ENCODE results near the gene LAMP5. TPM values are rescaled to one million over a fixed set of nuclear protein-coding genes. Genes with fewer than 3 reads are reported as not detected.

Gene LAMP5
- total RNA-seq, 1 donor, result not detected

DNA sequence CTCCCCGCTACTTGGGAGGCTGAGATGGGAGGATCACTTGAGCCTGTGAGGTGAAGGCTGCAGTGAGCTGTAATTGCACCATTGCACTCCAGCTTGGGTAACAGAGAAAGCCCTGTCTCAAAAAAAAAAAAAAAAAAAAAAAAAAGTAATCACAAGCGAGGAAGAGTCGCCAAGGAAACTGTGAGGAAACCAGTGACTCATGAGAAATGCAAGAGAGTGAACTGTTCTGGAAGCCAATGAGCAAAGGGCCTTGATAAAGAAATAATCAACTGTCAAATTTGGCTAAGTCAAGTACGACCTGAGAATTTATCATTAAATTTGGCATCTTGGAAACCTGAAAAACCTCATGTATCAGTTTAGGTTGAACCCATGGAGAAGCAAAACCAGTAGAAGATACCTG is 16.1 kb upstream of the LAMP5 start:
- TF ChIP-seq CTCF (IDR thresholded peaks at IDR 0.05; ENCODE audit: insufficient read depth, low read depth, low read length), result no peak
- H3K4me3 ChIP-seq (ENCODE audit: low read depth, low read length), result no peak overlapping the region
- no peak for DNase-seq (ENCODE audit: low read depth)

DNA sequence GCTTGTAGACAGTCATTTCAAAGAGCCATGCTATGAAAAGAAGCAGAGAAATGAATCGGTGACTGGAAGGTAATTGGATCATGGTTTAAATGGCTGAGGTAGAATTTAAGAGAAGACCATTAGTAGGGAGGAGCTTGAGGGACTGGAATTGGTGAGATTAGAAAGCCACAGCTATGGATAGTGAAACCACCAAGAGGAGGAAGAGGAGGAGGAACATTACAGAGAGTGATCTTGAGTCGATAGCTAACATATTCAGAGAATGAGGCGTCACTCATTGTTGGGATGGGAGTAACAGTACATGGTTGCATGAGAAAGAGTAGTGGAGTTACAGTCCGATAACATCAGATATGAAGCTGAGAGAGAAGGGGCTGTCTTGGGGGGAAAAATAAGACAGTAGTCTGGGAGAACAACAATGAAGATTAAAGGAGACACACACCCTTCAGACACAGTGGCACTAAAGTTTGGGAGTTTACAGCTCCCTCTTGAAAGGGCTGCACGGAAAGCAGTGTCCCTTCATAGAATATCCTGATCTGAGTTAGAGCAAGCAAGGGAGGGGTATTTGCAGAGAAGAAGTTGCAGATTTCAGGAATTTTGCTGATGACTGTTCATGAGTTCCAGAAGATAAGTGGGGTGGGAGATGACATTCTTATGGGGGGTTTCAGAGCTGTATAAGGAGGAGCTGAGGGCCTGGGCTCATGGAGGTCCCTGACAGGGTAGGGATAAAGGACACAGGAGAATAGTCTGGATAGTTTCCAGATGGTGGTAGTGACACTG is 15.1 kb upstream of the LAMP5 start:
- no peak overlapping the region for H3K4me3 ChIP-seq (ENCODE audit: low read depth, low read length)
- no peak for TF ChIP-seq CTCF (IDR thresholded peaks at IDR 0.05; ENCODE audit: insufficient read depth, low read depth, low read length)
- DNase-seq (ENCODE audit: low read depth), result no peak

DNA sequence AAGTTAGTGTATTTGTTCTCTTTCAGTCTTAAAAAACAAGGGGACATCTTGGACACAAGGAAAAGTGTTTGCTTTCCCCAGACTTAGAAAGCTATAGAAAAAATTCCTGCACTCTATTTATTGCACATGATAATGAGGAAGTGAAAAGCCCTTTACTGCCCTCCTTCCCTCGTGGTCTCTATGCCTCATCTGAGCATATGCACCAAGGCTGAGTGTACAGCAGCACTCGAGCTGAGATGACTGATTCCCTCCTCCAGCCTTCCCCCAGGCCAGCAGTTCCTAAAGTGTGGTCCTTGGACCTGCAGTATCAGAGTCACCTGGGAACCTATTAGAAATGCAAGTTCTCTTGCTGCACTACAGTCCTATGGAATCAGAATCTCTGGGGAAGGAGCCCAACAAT is 14.3 kb upstream of the LAMP5 start:
- TF ChIP-seq CTCF (IDR thresholded peaks at IDR 0.05; ENCODE audit: insufficient read depth, low read depth, low read length), result no peak
- H3K4me3 ChIP-seq (ENCODE audit: low read depth, low read length), result no peak overlapping the region
- no peak for DNase-seq (ENCODE audit: low read depth)

GRCh38 chr20:9501473-9501872 is 12.9 kb upstream of the LAMP5 start:
- no peak overlapping the region for H3K4me3 ChIP-seq (ENCODE audit: low read depth, low read length)
- TF ChIP-seq CTCF (IDR thresholded peaks at IDR 0.05; ENCODE audit: insufficient read depth, low read depth, low read length), result no peak
- DNase-seq (ENCODE audit: low read depth), result no peak

DNA sequence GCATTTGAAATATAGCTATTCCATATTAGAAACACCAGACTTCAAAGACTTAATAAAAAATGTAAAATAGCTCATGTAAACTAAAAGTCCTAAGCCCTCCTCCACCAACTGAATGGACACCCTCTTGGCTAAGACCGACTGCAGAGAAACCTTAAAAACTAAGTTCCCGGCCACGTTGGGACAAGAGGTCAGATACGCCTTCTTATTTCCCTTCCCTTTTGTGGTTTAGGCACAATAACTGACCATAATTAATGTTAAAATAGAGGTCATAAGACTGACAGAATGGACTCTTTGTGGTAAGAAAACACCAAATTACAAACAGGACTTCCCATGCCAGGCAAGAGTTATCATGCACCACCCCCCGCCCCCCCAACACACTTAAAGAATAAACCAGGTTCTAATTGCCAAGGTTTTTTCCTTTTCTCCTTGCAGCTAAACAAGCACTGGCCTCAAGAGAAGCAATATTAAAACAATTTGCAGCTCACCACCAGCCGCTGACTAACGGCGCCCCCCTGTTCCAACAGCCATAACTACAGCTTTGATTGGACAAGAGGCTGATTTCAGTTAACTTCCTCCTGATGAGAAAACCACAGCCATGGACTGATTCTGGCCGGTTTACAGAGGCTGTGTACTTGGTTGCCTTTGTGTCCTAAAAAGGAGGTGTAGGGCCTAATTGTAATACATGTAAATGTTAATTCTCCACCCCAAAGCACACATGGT is 10.7 kb upstream of the LAMP5 start:
- TF ChIP-seq CTCF (IDR thresholded peaks at IDR 0.05; ENCODE audit: insufficient read depth, low read depth, low read length), result no peak
- H3K4me3 ChIP-seq (ENCODE audit: low read depth, low read length), result no peak overlapping the region
- DNase-seq (ENCODE audit: low read depth), result peak; percentile 13

- no peak overlapping the region for H3K4me3 ChIP-seq (ENCODE audit: low read depth, low read length)
- no peak for TF ChIP-seq CTCF (IDR thresholded peaks at IDR 0.05; ENCODE audit: insufficient read depth, low read depth, low read length)
- DNase-seq (ENCODE audit: low read depth), result no peak
Observed at GRCh38 chr20:9506280-9506821, 8.0 kb upstream of the LAMP5 start.

All from fibroblast of villous mesenchyme (primary cell).